GM03348 (cell line): ENCODE measurements around the gene DMRTB1.

Source experiments
- DNase-seq: peaks from one replicate; pipeline ENCODE4 v3.0.0; 2012; ENCODE audit warnings: low spot score

DMRTB1 gene

GRCh38 chr1:53463961-53464899 is 5.0 kb downstream of the DMRTB1 start:
- no peak for DNase-seq

GRCh38 chr1:53465023-53465957 is 6.1 kb downstream of the DMRTB1 start:
- DNase-seq = no peak

- DNase-seq = no peak
These were observed 8.2 kb downstream of the DMRTB1 start for GRCh38 chr1:53467391-53467790.

DNA sequence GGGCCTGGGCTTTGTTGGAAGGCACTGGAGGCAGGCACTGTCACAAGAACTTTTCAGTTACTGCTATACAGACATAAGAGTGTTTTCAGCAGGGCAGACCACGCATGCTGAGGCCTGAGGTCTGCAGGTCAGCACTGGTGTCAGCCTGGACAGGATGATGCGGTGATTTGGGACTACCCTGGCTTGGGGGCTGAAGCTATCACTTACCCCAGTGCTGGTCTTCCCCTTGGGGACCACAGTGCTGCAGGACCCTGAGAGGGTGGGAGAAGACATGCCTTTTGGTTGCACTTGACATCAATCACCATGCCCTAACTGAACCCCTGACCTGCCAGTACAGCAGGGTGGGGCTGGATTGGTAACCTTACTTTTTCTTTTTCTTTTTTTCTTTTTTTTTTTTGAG is 9.2 kb downstream of the DMRTB1 start:
- no peak for DNase-seq

GRCh38 chr1:53469373-53469772 is 10.2 kb downstream of the DMRTB1 start:
- DNase-seq = no peak

- DNase-seq = peak; percentile 80
These were observed 11.0 kb downstream of the DMRTB1 start for GRCh38 chr1:53470155-53470554.

DNA sequence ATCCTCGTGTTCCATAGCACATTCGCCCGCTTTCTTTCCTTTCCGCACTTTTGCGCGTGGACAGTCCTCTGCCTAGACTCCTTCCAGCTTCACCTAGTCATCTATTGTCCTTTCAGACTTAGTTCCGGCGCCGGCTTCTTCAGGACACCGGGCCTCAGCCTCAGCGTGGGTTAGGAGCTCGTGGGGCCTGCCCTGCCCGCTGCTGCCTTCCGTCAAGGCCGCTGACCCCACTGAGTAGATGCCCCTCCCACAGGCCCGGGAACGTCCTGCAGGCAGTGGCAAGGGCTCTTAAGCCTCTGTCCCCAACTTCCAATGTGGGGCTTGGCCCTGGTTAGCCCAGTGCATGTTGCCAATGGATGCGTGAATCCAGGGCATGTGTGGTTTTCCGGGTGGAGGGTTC is 11.4 kb downstream of the DMRTB1 start:
- no peak for DNase-seq

DNA sequence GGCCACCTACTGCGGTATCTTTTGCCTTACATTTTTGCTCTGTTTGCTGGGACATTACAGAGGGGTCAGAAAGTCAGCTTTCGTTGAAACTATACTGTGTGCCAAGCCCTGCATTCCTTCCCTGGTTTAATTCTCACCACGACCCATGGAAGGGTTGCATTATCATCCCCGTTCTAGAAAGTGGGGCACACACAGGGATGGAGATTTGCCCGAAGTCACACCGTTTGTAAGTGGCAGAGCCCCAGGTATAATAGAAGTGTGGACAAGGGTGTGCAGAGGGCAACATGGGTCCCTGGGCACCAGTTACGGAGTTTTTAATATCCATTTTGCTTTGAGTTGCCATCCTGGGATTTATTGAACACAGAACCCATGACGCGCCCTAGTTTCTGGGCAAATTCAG is 11.8 kb downstream of the DMRTB1 start:
- no peak for DNase-seq

DNA sequence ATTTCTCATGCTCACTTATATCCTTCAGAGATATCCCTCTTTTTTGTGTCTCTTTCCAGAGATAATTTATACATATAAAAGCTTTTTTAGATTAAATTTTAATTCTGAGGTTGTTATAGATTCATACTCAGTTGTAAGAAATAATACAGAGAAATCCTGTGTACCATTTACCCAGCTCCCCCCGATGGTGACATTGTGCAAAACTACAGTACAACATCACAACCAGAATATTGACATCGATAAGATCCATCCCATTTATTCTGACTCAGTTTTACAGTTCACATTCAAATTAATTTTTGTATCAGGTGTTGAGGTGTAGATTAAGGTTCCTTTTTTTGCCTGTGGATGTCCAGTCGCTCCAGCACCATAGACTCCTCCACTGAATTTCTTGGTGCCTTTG is 14.3 kb downstream of the DMRTB1 start:
- no peak for DNase-seq

GRCh38 chr1:53475664-53476063 is 16.5 kb downstream of the DMRTB1 start:
- DNase-seq = no peak

GRCh38 chr1:53476579-53476978 is 17.4 kb downstream of the DMRTB1 start:
- DNase-seq = no peak

DNA sequence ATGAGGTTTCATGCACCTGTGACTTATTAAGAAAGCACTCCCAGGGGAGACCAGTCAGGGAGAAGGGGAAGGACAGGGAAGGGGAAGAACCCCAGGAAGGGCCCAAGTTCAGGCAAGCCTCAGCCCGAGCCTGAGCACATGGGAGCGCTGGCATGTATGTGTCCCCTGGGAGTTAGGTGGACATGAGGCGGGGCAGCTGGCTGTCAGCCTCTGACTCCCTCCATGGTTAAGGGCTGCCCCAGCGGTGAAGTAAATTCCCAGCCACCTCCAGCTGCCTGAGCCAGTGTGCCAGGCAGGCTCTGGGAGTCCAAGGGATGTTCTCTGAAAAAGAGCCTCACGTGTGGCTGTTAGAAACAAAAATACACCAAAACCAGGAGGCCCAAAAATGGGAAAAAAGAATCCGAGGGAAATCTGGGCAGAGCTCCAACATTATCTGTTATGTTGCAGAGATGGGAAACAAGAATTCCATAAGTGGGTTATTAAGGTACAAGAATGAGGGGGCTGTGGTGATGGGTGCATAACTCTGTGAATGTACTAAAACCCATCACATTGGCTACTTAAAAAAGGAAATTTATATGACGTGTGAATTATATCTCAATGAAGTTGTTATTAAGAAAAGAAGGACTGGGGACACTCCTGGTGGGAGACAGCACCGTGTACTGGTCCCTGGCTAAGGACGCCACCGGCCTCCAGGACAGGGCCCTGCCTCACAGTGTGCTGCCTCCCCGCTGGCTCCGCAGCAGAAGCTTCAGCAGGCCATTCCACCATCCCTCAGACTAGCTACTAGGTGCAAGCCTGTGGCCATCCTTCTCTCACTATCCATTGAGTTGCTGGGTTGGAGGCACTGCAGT is 18.7 kb downstream of the DMRTB1 start:
- no peak for DNase-seq

DNA sequence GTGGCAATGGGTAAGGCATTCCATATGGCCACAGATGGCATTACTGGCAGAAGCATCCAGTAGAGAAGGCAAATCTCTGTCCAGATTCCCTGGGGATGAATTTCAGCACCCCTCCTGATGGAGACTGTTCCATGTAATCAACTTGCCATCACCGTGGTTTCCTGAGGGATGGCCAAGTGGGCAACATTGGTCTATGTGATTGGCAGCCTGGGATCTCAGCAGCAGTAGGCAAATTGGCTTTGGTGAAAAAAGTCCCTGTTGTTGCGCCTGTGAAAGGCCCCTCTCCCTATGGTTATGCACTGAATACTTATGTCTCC is 19.3 kb downstream of the DMRTB1 start:
- no peak for DNase-seq

DNA sequence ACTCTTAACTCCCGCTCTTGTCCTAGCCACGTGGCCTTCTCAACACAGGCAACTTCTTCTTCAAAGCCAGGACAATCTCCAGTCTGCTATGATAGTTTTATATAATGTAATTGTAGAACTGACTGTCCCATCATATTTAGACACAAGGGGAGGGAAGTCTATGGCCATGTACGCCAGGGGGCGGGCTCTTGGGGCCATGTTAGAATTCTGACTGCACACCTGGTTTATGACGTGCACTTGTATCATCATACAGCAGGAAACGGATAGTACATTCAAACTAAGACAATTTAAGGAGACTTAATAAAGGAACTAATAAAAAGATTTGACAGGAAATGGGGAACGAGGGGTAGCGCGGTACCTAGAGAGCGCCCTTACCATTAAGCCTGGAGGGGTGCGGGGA is 21.5 kb downstream of the DMRTB1 start:
- no peak for DNase-seq

GRCh38 chr1:53481456-53481855 is 22.3 kb downstream of the DMRTB1 start:
- DNase-seq = no peak

GRCh38 chr1:53482441-53483153 is 23.4 kb downstream of the DMRTB1 start:
- DNase-seq = no peak

- DNase-seq = no peak
These were observed 24.0 kb downstream of the DMRTB1 start for GRCh38 chr1:53483170-53483569.

- DNase-seq = no peak
These were observed 24.5 kb downstream of the DMRTB1 start for GRCh38 chr1:53483656-53484055.

DNA sequence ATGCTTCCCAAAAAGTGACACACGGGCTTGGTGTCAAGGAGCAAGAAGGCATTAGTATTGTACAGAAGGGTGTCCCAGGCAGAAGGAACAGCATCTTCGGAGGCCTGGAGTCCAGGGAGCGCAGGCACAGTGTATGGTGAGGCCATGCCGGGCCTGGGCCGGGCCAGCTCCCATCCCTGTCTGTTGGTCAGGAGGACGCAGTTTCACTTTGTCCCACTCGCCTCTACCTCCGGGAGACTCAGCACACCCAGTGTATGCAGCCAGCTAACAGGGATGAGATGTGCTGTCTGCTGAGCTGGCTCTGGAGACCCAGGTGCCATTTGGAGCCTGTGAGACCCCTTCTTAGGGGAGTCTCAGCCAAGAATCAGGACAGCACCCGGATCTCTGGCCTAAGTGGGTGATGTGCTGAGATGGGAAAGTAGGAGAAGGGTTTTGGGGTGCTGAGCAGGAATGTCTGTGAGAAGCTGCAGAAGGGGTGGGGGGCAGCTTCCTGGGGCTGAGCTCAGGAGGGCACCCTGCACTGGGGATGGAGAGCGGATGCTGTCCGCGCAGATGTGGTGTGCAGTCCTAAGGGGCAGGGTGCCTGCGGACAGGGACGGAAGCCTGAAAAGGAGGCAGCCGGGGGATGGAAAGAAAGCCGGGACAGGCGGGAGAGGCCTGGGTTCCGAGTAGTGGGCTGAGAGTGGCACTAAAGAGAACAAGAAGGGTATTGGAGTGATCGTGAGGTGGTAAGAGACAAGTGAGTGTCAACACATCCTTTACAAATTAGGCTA is 25.7 kb downstream of the DMRTB1 start:
- no peak for DNase-seq

DNA sequence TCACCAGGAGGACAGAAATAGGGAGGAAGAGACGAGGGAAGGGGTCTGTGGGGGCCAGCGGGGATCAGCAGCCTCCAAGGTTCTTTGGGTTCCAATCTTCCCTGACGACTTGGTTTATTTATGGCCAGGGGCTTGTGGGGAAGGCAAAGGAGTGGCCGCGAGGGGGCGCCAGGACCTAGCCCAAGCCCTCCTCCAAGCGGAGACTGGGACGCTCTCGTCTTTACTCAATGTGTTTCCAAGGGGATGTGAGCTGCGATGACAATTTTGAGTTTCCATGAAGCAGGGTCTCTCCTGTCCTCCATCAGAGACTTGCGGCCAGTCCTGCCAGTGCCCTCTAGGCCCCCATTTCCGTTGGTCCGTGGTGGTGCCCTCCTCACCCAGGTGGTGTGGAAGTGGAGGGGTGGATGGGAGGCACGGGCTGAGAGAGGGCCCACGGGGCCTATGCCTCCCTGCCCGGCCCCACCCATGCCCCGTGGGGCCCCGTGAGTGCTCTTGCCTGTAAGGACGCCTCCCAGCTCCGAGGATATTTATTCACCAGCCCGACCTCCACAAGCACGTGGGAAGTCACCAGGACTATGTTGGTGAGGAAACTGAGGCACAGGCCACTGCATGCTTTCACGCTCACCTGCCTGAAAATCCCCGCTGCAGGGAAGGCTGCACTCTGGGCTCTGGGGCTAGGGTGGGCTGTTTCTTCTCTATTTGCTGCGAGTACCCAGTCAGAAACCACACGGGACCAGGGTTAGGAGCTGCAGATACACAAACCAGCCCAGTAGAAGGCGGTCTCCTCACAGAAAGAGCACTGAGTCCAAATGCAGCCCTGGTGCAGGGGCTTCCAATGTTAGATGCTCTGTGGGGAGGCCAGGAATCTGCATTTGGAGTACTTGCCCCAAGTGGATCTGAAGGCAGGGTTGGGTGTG is 26.5 kb downstream of the DMRTB1 start:
- peak; percentile 92 for DNase-seq
